K562 (cell line): ENCODE measurements around the gene NR1H3. TPM values are rescaled to one million over a fixed set of nuclear protein-coding genes. Genes with fewer than 3 reads are reported as not detected.

ENCODE experiments used
- CHD7 ChIP-seq: fragments of 200-600 bp; sonication (generic); IDR thresholded peaks from one replicate; pipeline ENCODE4 v1.6.1; 2012; ENCODE audit warnings: mild to moderate bottlenecking, low read depth, low read length, inconsistent platforms
- KHSRP ChIP-seq: fragments of 450-650 bp; IDR thresholded peaks from 2 replicates; pipeline ENCODE4 v1.6.1; 2017
- MTA2 ChIP-seq: fragments of 450-650 bp; IDR thresholded peaks from 2 replicates; pipeline ENCODE4 v1.6.1; 2016; ENCODE audit warnings: low read depth
- RHOXF2B ChIP-seq: fragments of 250-450 bp; sonication (Bioruptor Pico); conservative IDR thresholded peaks from 2 replicates; pipeline ENCODE4 v1.5.1; 2021
- ZC3H4 ChIP-seq: sonication (generic); formaldehyde crosslinking; IDR thresholded peaks from 2 replicates; pipeline ENCODE4 v1.9.0; 2021; ENCODE audit warnings: missing genetic modification reagents, borderline replicate concordance
- ZNF217 ChIP-seq: sonication (generic); formaldehyde crosslinking; IDR thresholded peaks from 2 replicates; pipeline ENCODE4 v1.8.0; 2022; ENCODE audit warnings: mild to moderate bottlenecking, missing genetic modification reagents
- ZNF551 ChIP-seq: fragments of 250-450 bp; sonication (Bioruptor Pico); IDR thresholded peaks from 2 replicates; pipeline ENCODE4 v1.5.0; 2021; ENCODE audit warnings: mild to moderate bottlenecking, moderate library complexity
- polyA plus RNA-seq, 8 experiments: library from polyadenylated mRNA; depleted of rRNA in 4 of 8; stranded (reverse) in 5 of 8; unstranded in 3 of 8; fragments of >200 nt; fragmentation: Nextera tagmentation in 2 of 8; fragmentation: Illumina TruSeq in 1 of 8; extraction: Ambion mirVana in 2 of 8; extraction: Trizol in 1 of 8; gene quantifications; 2 replicates each; pipeline versions ENCODE4 v1.2.1 to v1.2.3, GENCODE V29; 2011 to 2014; ENCODE audit warnings: inconsistent platforms in 1 of 8, missing spikeins in 1 of 8
- total RNA-seq, 7 experiments: library from RNA; depleted of rRNA in 6 of 7; stranded (reverse); fragments of >200 nt in 6 of 7; fragmentation: Illumina TruSeq in 2 of 7; extraction: Trizol in 2 of 7; gene quantifications; 2 replicates each; pipeline versions ENCODE4 v1.2.1 to v1.2.3, GENCODE V29; 2011 to 2021; ENCODE audit warnings: low replicate concordance in 1 of 7
- TF ChIP-seq, protein P1 (sequence below): sonication (generic); formaldehyde crosslinking; IDR thresholded peaks from 2 replicates; pipeline ENCODE4 v1.8.1; 2022; ENCODE audit warnings: missing genetic modification reagents
- TF ChIP-seq, protein P2 (sequence below): sonication (generic); formaldehyde crosslinking; IDR thresholded peaks from 2 replicates; pipeline ENCODE4 v1.8.0; 2022; ENCODE audit warnings: missing genetic modification reagents, mild to moderate bottlenecking, moderate library complexity, borderline replicate concordance
- TF ChIP-seq, protein P3 (sequence below): sonication (generic); formaldehyde crosslinking; IDR thresholded peaks from 2 replicates; pipeline ENCODE4 v1.8.0; 2022; ENCODE audit warnings: mild to moderate bottlenecking, low read depth, missing genetic modification reagents

Gene NR1H3
- total and polyA plus RNA-seq, 9 of the 15 experiments (the other 6 are each of a cell fraction or from before 2014, with no cell fraction given) = 8.2 to 26.0 (median 11.9) TPM

GRCh38 chr11:47269002-47269828, 11.4 kb downstream of the NR1H3 start (continued):
- TF ChIP-seq CHD7 (no peak), ZNF551 (no peak), KHSRP (no peak), ZC3H4 (CRISPR knock-in tag) (no peak; the same call in 1 of the 2 replicates), MTA2 (no peak), RHOXF2B (no peak), ZNF217 (CRISPR knock-in tag) (no peak)
- TF ChIP-seq, protein P1, sequence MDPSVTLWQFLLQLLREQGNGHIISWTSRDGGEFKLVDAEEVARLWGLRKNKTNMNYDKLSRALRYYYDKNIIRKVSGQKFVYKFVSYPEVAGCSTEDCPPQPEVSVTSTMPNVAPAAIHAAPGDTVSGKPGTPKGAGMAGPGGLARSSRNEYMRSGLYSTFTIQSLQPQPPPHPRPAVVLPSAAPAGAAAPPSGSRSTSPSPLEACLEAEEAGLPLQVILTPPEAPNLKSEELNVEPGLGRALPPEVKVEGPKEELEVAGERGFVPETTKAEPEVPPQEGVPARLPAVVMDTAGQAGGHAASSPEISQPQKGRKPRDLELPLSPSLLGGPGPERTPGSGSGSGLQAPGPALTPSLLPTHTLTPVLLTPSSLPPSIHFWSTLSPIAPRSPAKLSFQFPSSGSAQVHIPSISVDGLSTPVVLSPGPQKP = no peak
- TF ChIP-seq, protein P2, sequence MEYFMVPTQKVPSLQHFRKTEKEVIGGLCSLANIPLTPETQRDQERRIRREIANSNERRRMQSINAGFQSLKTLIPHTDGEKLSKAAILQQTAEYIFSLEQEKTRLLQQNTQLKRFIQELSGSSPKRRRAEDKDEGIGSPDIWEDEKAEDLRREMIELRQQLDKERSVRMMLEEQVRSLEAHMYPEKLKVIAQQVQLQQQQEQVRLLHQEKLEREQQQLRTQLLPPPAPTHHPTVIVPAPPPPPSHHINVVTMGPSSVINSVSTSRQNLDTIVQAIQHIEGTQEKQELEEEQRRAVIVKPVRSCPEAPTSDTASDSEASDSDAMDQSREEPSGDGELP (CRISPR knock-in tag) = peak; percentile 68; the same call in 1 of the 2 replicates
- TF ChIP-seq, protein P3, sequence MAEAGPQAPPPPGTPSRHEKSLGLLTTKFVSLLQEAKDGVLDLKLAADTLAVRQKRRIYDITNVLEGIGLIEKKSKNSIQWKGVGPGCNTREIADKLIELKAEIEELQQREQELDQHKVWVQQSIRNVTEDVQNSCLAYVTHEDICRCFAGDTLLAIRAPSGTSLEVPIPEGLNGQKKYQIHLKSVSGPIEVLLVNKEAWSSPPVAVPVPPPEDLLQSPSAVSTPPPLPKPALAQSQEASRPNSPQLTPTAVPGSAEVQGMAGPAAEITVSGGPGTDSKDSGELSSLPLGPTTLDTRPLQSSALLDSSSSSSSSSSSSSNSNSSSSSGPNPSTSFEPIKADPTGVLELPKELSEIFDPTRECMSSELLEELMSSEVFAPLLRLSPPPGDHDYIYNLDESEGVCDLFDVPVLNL (CRISPR knock-in tag) = 0 out of 2 replicates have a peak, but pooled peaks have one; percentile 35
